Neuronal stem cell (in vitro differentiated cells): ENCODE measurements around the gene ITGA3.
A peak's percentile ranks its signal among the peaks of the same experiment; 100 is the strongest.

ENCODE experiments used
- DNase-seq: peaks from one replicate; pipeline ENCODE4 v3.0.0-alpha.2; 2013; ENCODE audit warnings: low spot score
- H2AFZ ChIP-seq: one replicate; pipeline ENCODE4 v1.6.1; 2013; ENCODE audit warnings: mild to moderate bottlenecking, low read length, inconsistent platforms
- H2AK5ac ChIP-seq: 2 replicates; pipeline ENCODE4 v1.6.1; 2013; ENCODE audit warnings: low read depth, mild to moderate bottlenecking, inconsistent platforms, low read length, moderate library complexity, mixed read lengths
- H2BK120ac ChIP-seq: 2 replicates; pipeline ENCODE4 v1.6.1; 2013; ENCODE audit warnings: low read depth, mild to moderate bottlenecking, inconsistent platforms, low read length, moderate library complexity, mixed read lengths
- H2BK12ac ChIP-seq: one replicate; pipeline ENCODE4 v1.6.1; 2013; ENCODE audit warnings: low read length, inconsistent platforms
- H2BK15ac ChIP-seq: 2 replicates; pipeline ENCODE4 v1.6.1; 2013; ENCODE audit warnings: mild to moderate bottlenecking, low read length, inconsistent platforms, mixed read lengths
- H2BK5ac ChIP-seq: one replicate; pipeline ENCODE4 v1.6.1; 2013; ENCODE audit warnings: inconsistent platforms, mild to moderate bottlenecking, low read length, moderate library complexity
- H3K14ac ChIP-seq: one replicate; pipeline ENCODE4 v1.6.1; 2013; ENCODE audit warnings: low read length, inconsistent platforms
- H3K18ac ChIP-seq: 2 replicates; pipeline ENCODE4 v1.6.1; 2013; ENCODE audit warnings: low read length, inconsistent platforms
- H3K23ac ChIP-seq: 2 replicates; pipeline ENCODE4 v1.6.1; 2013; ENCODE audit warnings: low read depth, mild to moderate bottlenecking, mixed read lengths, low read length, inconsistent platforms; ENCODE audit not compliant: poor library complexity
- H3K27ac ChIP-seq: replicated peaks from 3 replicates; pipeline ENCODE4 v1.5.1; 2013; ENCODE audit warnings: low read length, inconsistent platforms
- H3K27me3 ChIP-seq, 3 experiments: 2 replicates each; pipeline ENCODE4 v1.6.1; 2013; ENCODE audit warnings: low read length in 3 of 3, mild to moderate bottlenecking in 2 of 3, inconsistent platforms in 1 of 3, low read depth in 1 of 3, mixed read lengths in 1 of 3, moderate library complexity in 1 of 3; ENCODE audit not compliant: control insufficient read depth in 3 of 3, insufficient read depth in 3 of 3
- H3K36me3 ChIP-seq, 2 donors: replicated peaks in 1 of 2; 2 replicates each; pipeline ENCODE4 v1.6.1; 2013; ENCODE audit warnings: low read length in 2 of 2; ENCODE audit not compliant: control insufficient read depth in 2 of 2, insufficient read depth in 2 of 2
- H3K4ac ChIP-seq: 2 replicates; pipeline ENCODE4 v1.6.1; 2013; ENCODE audit warnings: inconsistent platforms, mild to moderate bottlenecking, low read length, moderate library complexity
- H3K4me1 ChIP-seq, 2 donors: 1 replicate in 1 of 2; 2 replicates in 1 of 2; pipeline ENCODE4 v1.6.1; 2013; ENCODE audit warnings: low read length in 2 of 2, low read depth in 1 of 2; ENCODE audit not compliant: control insufficient read depth in 2 of 2, insufficient read depth in 1 of 2
- H3K4me2 ChIP-seq: one replicate; pipeline ENCODE4 v1.6.1; 2013; ENCODE audit warnings: mild to moderate bottlenecking, low read length, inconsistent platforms; ENCODE audit not compliant: insufficient read depth, poor library complexity, severe bottlenecking
- H3K4me3 ChIP-seq, 2 donors: 2 replicates each; pipeline ENCODE4 v1.5.1; 2013; ENCODE audit warnings: low read length in 2 of 2, mild to moderate bottlenecking in 2 of 2, inconsistent platforms in 1 of 2, moderate library complexity in 1 of 2
- H3K79me1 ChIP-seq: one replicate; pipeline ENCODE4 v1.6.1; 2013; ENCODE audit warnings: low read depth, mild to moderate bottlenecking, inconsistent platforms, low read length, moderate library complexity
- H3K9ac ChIP-seq: one replicate; pipeline ENCODE4 v1.6.1; 2013; ENCODE audit warnings: mild to moderate bottlenecking, low read depth, low read length, inconsistent platforms; ENCODE audit not compliant: poor library complexity
- H3K9me3 ChIP-seq, 2 donors: replicated peaks in 1 of 2; 2 replicates each; pipeline versions ENCODE3 to v1.6.1; 2013; ENCODE audit warnings: low read length in 2 of 2, mild to moderate bottlenecking in 2 of 2, inconsistent platforms in 1 of 2, low read depth in 1 of 2, mixed read lengths in 1 of 2, moderate library complexity in 1 of 2; ENCODE audit not compliant: control insufficient read depth in 2 of 2, insufficient read depth in 1 of 2
- H4K8ac ChIP-seq: one replicate; pipeline ENCODE4 v1.6.1; 2013; ENCODE audit warnings: low read depth, mild to moderate bottlenecking, inconsistent platforms, low read length, moderate library complexity
- H4K91ac ChIP-seq: one replicate; pipeline ENCODE4 v1.6.1; 2013; ENCODE audit warnings: low read length, low read depth, mild to moderate bottlenecking, inconsistent platforms; ENCODE audit not compliant: poor library complexity
- WGBS, 2 donors: extraction: QIAGEN DNeasy Blood & Tissue Kit; methylation state at CpG; one replicate each; pipeline ENCODE4 v1.1.7; 2013; ENCODE audit warnings: missing lambda C conversion rate in 2 of 2, mixed read lengths in 1 of 2; ENCODE audit not compliant: insufficient read length in 2 of 2, insufficient replicate concordance in 1 of 2; ENCODE audit errors: extremely low coverage in 2 of 2; 5-methylcytosine and 5-hydroxymethylcytosine counted together

Gene ITGA3

DNA sequence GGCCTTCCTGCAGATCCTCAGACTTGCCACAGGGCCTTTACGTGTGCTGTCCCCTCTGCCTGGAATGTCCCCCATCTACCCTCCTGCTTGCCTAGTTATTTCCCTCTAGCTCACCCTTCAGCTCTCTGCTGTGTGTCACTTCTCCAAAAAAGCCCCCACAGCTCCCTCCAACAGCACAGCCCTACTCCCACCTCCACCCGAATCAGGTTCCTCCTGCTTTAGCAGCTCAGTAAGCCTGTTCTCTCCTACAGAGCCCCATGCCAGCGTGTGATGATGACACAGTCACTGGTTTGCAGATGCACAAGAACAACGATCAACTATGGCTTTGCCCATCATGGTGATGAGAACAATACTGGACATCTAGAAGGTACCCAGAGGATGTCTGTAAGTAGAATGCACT is 81.1 kb downstream of the ITGA3 start:
- Histone ChIP-seq H4K91ac (no peak overlapping the region), H3K4me3 (no peak overlapping the region), H3K9me3 (peaks cover 0 to 5% of the 10 kb centered on the region in 2 donors), H3K23ac (no peak overlapping the region), H3K27me3 (no peaks in the 10 kb centered on the region), H2BK15ac (no peak overlapping the region), H3K9ac (no peak overlapping the region), H2BK120ac (no peak overlapping the region), H3K4ac (no peak overlapping the region), H3K36me3 (peaks cover 47 to 84% of the 10 kb centered on the region in 2 donors), H2AFZ (no peak overlapping the region), H3K4me2 (no peak overlapping the region), H3K27ac (no peak overlapping the region), H3K4me1 (peaks cover 2 to 3% of the 10 kb centered on the region in 2 donors), H2AK5ac (no peak overlapping the region), H2BK12ac (no peak overlapping the region), H2BK5ac (no peak overlapping the region), H3K14ac (no peak overlapping the region), H4K8ac (no peak overlapping the region), H3K18ac (no peak overlapping the region), H3K79me1 (peaks cover 4% of the 10 kb centered on the region)
- DNase-seq, result no peak
- no CpG with 5 or more reads among the region's 4 CpGs for WGBS, 2 donors

DNA sequence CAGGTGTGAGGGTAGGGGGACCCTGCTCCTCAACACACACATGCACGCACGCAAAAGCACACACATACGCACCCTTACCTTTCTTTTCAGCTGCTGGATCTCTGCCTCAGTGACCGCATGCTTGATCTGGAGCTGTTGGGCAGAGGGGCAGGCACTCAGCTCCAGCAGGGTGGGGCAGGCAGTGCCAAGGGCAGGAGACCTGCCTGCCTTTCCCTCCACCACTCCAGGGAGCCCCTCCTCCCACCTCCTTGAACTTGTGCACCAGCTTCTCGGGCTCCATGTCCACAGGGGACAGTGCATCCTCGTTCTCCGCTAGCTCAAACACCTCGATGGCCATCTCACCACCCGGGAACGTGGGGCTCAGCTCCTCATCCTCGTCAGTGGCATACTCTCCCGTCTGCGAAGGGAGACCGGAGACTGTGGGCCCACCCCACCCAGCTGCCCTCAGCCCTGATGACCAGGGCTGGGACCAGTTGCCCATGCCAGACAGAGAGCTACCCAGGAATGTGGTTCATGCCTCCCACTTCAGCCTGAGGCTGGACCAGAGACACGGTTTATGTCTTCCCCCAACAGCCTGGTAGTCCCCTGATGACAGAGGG is 83.4 kb downstream of the ITGA3 start:
- Histone ChIP-seq H2BK5ac (no peak overlapping the region), H3K9ac (no peak overlapping the region), H3K4ac (no peak overlapping the region), H3K27ac (no peak overlapping the region), H3K4me1 (peaks cover 1 to 2% of the 10 kb centered on the region in 2 donors), H2BK15ac (no peak overlapping the region), H3K36me3 (peaks cover 65 to 99% of the 10 kb centered on the region in 2 donors), H3K79me1 (peaks cover 4% of the 10 kb centered on the region), H4K91ac (no peak overlapping the region), H3K9me3 (peaks cover 0 to 9% of the 10 kb centered on the region in 2 donors), H2AK5ac (peak overlapping the region; percentile 49), H3K4me3 (peak overlapping the region in 1 of 2 donors; percentile 29), H2AFZ (no peak overlapping the region), H3K4me2 (no peak overlapping the region), H3K18ac (no peak overlapping the region), H2BK120ac (no peak overlapping the region), H3K27me3 (no peaks in the 10 kb centered on the region), H2BK12ac (no peak overlapping the region), H4K8ac (no peak overlapping the region), H3K23ac (peak overlapping the region; percentile 44), H3K14ac (peak overlapping the region; percentile 32)
- DNase-seq, result no peak
- WGBS, 2 donors, result no CpG with 5 or more reads among the region's 15 CpGs
